ENCODE measurements around the gene SPATA6L.

SPATA6L gene

DNA sequence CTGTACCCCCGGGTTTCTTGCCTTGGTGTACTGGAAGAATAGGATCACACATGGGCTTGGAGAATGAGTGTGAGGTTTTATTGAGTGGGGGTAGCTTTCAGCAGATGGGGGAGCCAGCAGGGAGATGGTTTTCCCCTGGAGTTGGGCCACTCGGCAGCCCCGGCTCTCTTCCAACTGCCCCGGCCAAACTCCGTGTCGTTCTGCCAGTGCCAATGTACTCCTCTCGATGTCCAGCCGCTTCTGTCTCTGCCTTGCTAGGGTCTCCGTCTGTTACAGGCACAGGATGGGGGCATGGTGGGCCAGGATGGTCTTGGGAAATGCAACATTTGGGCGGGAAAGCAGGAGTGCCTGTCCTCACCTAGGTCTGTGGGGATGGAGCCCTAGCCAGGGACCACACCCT, 11.7 kb downstream of the SPATA6L start:
- H3K27ac ChIP-seq = no peak overlapping the region

DNA sequence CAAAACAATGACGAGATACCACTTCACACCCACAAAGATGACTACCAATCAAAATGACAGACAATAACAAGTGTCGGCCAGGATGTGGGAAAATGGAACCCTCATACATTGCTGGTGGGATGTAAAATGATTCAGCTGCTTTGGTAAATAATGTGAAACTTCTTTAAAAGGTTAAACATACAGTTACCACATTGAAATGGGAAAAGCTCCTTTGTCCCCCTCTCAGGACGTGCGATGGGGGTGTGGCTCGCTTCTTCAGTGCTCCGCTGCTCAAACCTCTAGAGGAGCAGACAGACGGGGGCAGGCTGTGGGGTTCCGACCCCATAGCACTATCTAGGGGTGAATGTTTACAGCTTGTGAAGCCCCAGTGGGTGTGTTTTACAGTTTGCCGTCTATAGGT, 12.2 kb downstream of the SPATA6L start:
- no peak for TF ChIP-seq CTCF (conservative IDR thresholded peaks at IDR 0.05)
- H3K27ac ChIP-seq = no peak overlapping the region

More for the DNA sequence above, 11.7 kb downstream of the SPATA6L start:
- no peak for TF ChIP-seq CTCF (conservative IDR thresholded peaks at IDR 0.05)

- no peak for TF ChIP-seq CTCF (conservative IDR thresholded peaks at IDR 0.05)
- H3K27ac ChIP-seq = no peak overlapping the region
Observed at GRCh38 chr9:4642351-4642750, 23.9 kb downstream of the SPATA6L start.

GRCh38 chr9:4640027-4640426, 26.3 kb downstream of the SPATA6L start:
- H3K27ac ChIP-seq = no peak overlapping the region
- TF ChIP-seq CTCF (conservative IDR thresholded peaks at IDR 0.05) = peak; percentile 90

DNA sequence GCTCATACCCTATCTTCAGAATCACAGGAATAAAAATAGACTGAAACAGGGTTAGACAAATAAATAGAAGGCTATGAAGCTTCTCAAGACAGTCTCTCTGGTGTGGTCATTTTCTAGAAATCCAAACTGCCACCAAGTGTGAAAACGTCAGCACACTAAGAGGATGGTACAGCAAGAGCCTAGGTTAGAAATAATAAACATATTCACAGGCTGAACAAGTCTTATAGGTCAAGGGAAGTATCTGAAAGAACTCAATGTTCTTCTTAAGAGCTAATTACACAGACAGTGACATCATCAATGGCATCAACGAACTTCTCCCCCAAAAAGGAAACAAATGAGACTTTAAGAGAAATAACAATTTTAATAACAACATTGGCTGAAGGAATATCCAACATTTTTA, 26.9 kb downstream of the SPATA6L start:
- TF ChIP-seq CTCF (conservative IDR thresholded peaks at IDR 0.05) = no peak
- no peak overlapping the region for H3K27ac ChIP-seq

DNA sequence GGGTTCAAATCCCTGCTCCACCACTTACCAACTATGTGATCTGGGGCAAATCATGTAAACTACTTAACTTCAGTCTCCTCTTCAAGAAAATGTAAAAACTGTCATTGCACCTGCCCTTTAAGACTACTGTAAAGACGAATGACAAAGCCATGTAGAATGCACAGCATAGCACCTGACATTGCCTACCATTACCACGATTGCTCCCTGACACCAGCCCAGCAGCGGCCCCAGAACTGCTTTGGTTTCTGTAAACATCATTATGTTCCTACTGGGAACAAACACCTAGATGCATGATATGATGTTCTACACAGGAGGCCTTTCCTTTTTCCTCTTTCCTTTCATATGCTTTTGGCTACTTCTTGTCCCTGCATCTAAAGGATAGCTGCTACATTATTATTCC, 27.3 kb downstream of the SPATA6L start:
- no peak for TF ChIP-seq CTCF (conservative IDR thresholded peaks at IDR 0.05)

GRCh38 chr9:4630836-4631235, 35.4 kb downstream of the SPATA6L start:
- no peak for TF ChIP-seq CTCF (conservative IDR thresholded peaks at IDR 0.05)
- no peak overlapping the region for H3K27ac ChIP-seq

More for the DNA sequence above, 27.3 kb downstream of the SPATA6L start:
- H3K27ac ChIP-seq = no peak overlapping the region

- H3K27ac ChIP-seq = no peak overlapping the region
- TF ChIP-seq CTCF (conservative IDR thresholded peaks at IDR 0.05) = no peak
Observed at GRCh38 chr9:4622016-4622415, 44.3 kb downstream of the SPATA6L start.
